Neural progenitor cell (in vitro differentiated cells): ENCODE data around the gene SPR.

ENCODE experiments used
- CTCF ChIP-seq: fragments of 200-600 bp; sonication (generic); IDR thresholded peaks from 2 replicates; pipeline ENCODE4 v1.5.1; 2017; ENCODE audit warnings: antibody characterized with exemption, mild to moderate bottlenecking
- EZH2 ChIP-seq: fragments of 200-600 bp; sonication (generic); IDR thresholded peaks from 2 replicates; pipeline ENCODE4 v1.6.1; 2017; ENCODE audit warnings: antibody characterized with exemption, mild to moderate bottlenecking, moderate library complexity
- EZH2phosphoT487 ChIP-seq: fragments of 200-600 bp; sonication (generic); IDR thresholded peaks from 2 replicates; pipeline ENCODE4 v1.6.1; 2017; ENCODE audit warnings: antibody characterized with exemption

- TF ChIP-seq CTCF, result no peak
- no peak for TF ChIP-seq EZH2
- no peak for TF ChIP-seq EZH2phosphoT487
Measured at GRCh38 chr2:72864500-72864899, 22.7 kb upstream of the SPR start.
